Stimulated activated CD4-positive, alpha-beta T cell treated with anti-CD3 and anti-CD28 coated beads, Interleukin-2, amount 100 ng/mL, for 4 hours (primary cell): Measurements from ENCODE around the gene CERS4.
"Not testable (repeated sequence)": the region's sequence is repeated elsewhere in the genome, so short reads cannot be mapped to it uniquely, and the experiment has no call there.

ENCODE experiments used
- DNase-seq: peaks from one replicate; pipeline ENCODE4 v3.0.0-alpha.2; 2020; ENCODE audit warnings: low read depth

Gene CERS4

GRCh38 chr19:8208922-8209461 is at the start of gene CERS4:
CERS4 (plus strand) TSS chr19:8209370; CDS start chr19:8251077, 41,707 bp downstream.
- peak; percentile 70 for DNase-seq

DNA sequence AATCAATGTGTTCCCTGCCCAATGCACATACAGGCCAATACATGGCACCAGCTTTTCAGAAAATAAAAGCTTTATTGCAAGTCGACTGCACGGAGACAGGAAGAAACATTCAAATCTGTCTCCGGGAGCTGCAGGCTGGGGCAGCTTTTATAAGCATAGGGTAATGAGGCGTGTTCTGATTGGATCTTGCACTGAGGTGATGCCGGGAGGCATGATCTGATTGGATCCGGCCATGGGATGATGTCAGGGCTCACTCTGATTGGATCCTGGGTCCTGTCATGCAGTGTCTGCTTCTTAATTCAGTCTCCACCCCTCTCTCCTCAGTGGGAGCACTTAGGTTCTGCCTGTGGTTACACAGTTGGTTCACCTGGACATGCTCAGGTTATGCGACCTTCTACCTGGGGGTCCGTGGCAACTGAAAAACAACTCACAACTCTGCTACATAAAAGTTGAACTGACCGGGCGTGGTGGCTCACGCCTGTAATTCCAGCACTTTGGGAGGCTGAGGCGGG is 48.0 kb upstream of the CERS4 start:
- DNase-seq, result no peak

DNA sequence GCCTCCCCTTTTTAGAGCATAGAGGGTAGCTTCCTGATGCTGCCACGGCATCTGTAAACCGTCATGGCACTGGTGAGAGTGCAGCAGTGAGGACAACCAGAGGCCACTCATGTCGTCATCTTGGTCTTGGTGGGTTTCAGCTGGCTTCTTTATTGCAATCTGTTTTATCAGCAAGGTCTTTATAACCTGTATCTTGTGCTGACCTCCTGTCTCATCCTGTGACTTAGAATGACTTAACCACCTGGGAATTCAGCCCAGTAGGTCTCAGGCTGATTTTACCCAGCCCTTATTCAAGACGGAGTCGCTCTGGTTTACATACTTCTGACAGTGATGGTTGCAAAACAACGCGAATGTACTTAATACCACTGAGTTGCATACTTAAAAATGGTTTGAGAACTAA is 45.4 kb upstream of the CERS4 start:
- no peak for DNase-seq

DNA sequence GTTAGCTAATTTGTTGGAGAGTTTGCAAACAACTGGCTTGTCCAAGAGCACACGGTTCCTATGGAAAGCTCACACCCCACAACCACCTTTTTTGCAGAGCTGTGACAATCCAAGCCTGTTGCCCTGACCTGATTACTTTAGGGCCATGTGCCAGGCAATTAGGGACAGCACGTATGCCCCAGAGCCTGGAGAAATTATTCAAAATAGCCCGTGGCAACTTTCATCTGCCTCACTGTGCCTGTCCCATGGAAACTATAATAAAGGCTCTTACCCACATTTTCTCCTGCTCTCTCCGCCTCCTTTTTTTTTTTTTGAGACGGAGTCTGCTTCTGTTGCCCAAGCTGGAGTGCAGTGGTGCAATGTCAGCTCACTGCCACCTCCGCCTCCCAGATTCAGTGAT is 41.2 kb upstream of the CERS4 start:
- no peak for DNase-seq

DNA sequence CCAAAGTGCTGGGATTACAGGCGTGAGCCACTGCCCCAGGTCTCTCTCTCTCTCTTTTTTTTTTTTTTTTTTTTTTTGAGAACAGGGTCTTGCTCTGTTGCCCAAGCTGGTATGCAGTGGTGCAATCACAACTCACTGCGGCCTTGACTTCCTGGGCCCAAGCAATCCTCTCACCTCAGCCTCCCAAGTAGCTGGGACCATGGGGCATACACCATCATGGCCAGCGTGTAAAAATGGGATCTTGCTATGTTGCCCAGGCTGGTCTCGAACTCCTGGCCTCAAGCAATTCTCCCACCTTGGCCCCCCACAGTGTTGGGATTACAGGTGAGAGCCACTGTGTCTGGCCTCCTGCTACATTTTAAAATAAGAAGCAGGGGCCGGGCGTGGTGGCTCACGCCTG is 40.6 kb upstream of the CERS4 start:
- no peak for DNase-seq

GRCh38 chr19:8174706-8175105 is 34.5 kb upstream of the CERS4 start:
- no peak for DNase-seq

- no peak for DNase-seq
Measured at GRCh38 chr19:8180018-8180417, 29.2 kb upstream of the CERS4 start.

DNA sequence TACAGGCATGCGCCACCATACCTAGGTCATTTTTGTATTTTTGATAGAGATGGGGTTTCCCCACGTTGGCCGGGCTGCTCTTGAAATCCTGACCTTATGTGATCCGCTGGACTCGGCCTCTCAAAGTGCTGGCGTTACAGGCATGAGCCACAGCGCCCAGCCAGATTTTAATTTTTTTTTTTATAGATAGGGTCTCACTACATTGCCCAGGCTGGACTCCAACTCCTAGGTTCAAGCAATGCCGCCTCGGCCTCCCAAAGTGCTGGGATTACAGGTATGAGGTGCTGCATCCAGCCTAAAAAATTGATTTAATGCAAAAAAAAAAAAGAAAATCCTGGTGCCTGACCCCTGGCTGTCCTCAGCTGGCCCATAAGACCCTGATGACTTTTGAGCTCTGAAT is 24.9 kb upstream of the CERS4 start:
- DNase-seq, result no peak

DNA sequence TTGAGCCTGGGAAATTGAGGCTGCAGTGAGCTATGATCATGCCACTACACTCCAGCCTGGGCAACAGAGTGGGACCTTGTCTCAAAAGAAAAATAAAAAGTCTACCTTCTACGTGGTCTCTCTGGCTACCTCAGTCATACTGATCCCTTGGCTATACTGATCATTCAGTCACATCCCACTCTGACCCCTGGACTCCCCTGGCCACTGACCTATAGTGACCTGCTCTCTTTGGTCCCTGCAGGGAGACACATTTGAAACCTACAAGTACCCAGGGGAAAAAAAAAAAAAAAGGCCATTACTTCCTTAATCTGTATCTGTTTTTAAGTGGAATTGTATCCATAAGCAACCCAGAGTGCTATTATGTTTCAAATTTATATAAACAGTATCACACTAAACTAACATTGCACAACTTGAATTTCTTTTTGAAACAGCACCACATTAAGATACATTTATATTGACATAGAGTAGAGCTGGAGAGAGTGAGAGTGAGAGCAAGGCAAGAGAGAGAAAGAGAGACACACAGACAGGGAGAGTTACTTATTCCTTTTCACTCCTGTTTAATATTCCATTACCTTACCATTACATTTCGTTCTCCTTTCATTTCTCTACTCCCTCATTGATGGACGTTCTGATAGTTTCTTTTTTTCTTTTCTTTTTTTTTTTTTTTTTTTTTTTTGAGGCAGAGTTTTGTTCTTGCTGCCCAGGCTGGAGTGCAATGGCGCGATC is 23.7 kb upstream of the CERS4 start:
- DNase-seq, result no peak

GRCh38 chr19:8192221-8192820 is 16.8 kb upstream of the CERS4 start:
- no peak for DNase-seq

DNA sequence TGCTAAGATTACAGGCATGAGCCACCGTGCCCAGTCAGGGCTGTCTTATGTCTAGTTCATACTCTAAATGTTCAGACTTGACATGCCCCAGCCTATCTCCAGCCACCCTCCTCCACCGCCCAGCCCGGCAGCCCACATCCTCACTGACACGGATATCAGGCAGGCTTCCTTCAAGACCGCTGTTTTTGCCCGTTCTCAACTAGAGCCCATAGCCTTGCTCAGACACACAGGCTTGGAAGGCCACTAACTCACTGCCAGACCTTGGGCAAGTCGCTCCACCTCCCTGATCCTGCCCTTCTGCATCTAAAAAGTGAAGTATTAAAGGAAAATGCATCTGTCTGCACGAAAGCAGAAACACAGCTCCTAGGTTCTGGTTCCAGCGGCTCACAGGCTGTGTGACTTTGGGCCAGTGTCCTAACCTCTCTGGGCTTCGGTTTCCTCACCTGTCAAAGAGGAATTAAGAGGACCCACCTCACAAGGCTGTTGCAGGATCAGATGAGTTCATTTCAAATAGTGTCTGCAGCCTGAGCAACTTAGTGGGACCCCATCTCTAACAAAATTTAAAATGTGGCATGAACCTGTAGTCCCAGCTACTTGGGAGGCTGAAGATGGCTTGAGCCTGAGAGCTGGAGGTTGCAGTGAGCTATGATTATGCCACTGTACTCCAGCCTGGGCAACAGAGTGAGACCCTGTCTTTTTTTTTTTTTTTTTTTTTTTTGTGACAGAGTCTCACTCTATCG is 14.5 kb upstream of the CERS4 start:
- no peak for DNase-seq

- no peak for DNase-seq
Measured at GRCh38 chr19:8196271-8196927, 12.8 kb upstream of the CERS4 start.

GRCh38 chr19:8203288-8204120 is 5.7 kb upstream of the CERS4 start:
- not testable (repeated sequence) for DNase-seq

- no peak for DNase-seq
Measured at GRCh38 chr19:8204961-8205360, 4.2 kb upstream of the CERS4 start.

DNA sequence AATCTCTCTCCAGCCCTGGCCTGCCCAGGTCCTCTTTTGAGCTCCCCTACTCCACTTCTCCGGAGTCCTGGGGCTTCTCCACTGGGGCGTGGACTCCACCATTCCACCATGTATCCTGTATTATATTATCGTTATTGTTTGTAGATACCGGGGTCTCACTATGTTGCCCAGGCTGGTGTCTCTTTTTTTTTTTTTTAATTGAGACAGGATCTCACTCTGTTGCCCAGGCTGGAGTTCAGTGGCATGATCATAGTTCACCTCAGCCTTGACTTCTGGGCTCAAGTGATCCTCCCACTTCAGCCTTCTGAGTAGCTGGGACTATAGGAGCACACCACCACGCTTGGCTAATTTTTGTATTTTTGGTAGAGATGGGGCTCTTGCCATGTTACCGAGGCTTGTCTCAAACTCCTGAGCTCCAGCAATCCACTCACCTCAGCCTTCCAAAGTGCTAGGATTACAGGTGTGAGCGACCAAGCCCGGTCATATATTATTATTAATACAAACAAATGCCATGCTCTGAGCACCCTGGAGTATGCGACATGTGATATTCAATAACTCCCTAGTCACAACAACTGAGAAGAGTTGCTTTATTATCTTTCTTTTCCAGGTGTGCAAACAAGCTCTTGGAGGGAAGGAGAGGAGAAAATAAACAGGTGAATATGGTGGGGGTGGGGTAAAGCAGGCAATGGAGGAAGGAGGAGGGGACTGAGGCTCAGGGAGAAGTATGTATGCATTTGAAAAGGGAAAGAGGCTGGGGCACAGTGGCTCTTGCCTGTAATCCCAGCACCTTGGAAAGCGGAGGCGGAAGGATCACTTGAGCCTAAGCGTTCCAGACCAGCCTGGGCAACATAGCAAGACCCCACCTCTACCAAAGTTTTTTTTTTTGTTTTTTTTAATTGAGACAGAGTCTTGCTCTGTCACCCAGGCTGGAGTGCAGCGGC is 2.8 kb upstream of the CERS4 start:
- DNase-seq, result no peak

DNA sequence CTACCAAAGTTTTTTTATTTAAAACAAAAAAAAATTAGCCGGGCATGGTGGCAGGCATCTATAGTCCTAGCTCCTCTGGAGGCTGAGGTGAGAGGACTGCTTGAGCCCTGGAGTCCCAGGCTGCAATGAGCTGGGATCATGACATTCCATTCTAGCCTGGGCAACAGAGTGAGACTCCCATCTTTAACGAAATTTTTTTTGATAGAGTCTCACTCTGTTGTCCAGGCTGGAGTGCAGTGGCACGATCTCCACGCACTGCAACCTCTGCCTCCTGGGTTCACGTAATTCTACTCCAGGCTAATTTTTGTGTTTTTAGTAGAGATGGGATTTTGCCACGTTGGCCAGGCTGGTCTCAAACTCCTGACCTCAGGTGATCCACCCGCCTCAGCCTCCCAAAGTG is 1.8 kb upstream of the CERS4 start:
- not testable (repeated sequence) for DNase-seq

DNA sequence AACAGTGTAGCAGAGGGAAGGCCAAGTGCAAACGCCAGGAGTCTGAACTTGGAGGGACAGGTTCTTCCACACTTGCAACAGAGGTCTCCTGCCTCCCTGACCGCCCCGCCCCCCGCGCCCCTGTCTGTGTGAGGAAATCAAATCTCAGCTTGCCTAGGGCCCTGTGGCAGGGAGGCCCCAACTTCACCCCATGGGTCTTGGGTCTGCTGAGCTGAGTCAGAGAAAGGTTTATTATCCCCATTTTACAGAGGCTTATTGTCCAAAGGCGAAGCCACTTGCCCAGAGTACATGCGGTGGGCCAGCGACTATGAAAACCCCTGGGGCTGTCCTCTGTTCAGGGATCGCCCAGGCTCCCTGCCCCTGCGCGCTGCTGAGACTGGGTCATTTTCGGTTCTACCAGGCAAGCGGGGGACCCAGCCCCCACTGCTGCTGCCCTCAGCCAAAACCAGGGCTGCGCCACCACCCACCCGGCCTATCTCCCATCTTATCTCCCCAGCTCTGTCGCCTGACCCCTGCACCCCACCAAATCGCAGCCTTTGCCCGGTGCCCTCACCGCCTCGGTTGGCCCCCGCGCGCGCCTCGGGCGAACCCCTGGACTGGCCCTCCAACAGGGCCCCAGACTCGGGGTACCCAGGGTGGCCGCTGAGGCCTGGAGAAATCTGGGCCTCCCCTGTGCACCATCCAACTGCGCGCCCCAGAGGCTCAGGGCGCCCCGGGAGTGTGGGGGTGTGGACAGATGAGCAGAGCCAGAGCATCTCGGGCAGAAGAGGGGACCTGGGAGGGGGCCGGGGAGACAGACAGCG is 850 bp upstream of the CERS4 start:
- DNase-seq, result no peak

DNA sequence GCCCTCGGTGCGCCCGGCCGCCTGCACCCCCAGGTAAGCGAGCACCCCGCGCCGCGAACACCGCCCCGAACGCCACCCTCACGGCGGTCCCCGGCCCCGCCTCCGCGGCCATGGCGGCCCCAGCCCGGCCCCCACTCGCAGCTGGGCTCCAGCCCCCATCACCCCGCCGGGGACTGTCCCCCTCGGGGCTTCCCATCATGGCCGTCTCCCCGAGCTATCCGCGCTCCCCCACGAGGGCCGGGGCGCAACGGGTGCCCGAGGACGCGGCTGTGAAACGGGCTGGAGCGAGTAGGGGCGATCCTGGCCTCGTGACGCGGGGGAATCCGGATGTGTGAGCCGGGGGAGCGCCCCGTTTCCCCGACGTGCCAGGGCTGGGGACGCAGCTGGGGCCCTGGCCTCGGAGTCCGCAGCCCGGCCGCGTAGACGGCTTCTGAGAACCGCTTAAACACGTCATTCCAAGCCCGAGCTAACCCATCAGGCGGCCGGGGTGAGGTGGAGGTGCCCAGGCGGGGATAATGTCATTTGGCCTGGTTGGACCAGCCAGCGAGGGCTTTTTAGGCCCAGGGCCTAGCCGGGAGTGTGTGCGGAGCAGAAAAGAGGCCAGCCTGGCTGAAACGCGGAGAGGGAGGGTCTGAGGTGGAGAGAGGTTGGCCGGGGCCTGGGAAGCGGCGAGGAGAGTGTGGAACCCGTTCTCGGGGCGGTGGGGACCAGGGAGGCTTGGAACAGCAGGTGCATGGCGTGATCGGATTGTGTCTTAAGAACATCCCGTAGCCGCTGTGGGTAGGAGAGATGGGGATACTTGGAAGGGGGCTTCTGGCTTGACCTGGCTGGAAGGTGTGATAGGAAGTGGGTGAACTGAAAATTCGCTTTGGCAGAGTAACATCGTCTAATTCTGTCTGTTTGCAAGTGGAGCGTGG is 550 bp downstream of the CERS4 start:
- DNase-seq, result peak; percentile 64
